ENCODE measurements around the gene MYO9B. TPM values are rescaled to one million over a fixed set of nuclear protein-coding genes. Genes with fewer than 3 reads are reported as not detected.
"Not testable (repeated sequence)": the region's sequence is repeated elsewhere in the genome, so short reads cannot be mapped to it uniquely, and the experiment has no call there.

The MYO9B gene
- polyA plus RNA-seq, 3 donors, result 5.9 to 366 (median 7.5) TPM

DNA sequence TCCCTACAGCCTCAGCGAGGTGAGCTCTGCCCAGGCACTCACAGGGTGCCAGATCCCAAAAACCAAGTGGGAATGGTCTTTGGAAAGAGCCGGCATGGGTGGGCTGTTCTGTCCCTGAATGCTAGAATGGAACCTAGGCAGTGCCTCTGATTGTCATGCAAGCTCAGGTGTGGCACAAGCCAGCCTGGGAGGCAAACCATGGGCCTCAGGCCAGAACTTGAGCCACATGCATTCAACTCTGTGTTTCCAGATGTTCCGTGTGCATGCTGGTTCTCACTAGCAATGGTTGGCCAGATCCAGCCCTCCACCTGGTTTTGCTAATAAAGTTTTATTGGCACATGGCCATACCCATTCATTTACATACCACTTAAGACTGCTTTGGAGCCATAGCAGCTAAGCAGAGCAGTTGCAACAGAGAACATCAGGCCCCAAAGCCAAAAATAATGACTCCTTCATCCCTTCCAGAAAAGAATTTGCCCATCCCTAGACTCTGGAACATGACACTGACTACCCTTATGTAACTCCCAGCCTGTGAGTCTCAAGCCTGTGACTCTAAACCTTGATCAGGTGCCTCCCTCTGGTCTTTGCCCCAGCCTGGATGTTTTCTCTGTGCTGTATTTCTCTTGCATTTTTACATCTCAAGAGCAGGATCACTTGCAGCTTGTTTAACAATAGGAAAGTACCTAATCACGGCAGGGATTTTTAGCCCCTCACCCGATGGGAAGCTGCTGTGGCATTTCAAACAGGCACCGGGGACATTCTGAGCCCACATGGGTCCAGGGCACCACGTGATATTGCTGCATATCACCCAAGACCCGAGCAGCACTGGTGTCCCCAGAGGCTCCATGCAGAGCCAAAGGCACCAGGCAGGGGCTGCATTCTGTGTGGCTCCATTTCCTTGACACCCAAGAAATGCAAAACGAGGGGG, 84.2 kb downstream of the MYO9B start:
- no peak overlapping the region for H3K4me3 Mint-ChIP-seq
- H3K79me2 ChIP-seq (ENCODE audit: insufficient read depth, low read length), result peaks cover 9% of the 10 kb centered on the region
- H2AFZ ChIP-seq (ENCODE audit: insufficient read depth, low read depth, low read length, poor library complexity, severe bottlenecking), result no peak overlapping the region
- peaks cover 74 to 94% of the 10 kb centered on the region in 2 donors for H3K36me3 Mint-ChIP-seq
- no peak overlapping the region for H3K9ac ChIP-seq (ENCODE audit: insufficient read depth, low read length, poor library complexity, severe bottlenecking)
- no peak overlapping the region for H3K4me3 ChIP-seq (replicated peaks in 1 of 3; ENCODE audit: low read depth in 2 of 3, low read length in 3 of 3)
- H3K4me1 ChIP-seq (ENCODE audit: control insufficient read depth in 1 of 2, insufficient read depth in 2 of 2, low read length in 2 of 2), result peaks cover 15 to 17% of the 10 kb centered on the region in 2 donors
- H3K27me3 Mint-ChIP-seq (ENCODE audit: low read depth in 3 of 3), result peaks cover 0 to 2% (median 0%) of the 10 kb centered on the region in 3 donors
- peaks cover 21% of the 10 kb centered on the region for H3K4me1 Mint-ChIP-seq
- peaks cover 82 to 91% of the 10 kb centered on the region in 2 donors for H3K36me3 ChIP-seq (replicated peaks in 1 of 2; ENCODE audit: control insufficient read depth in 1 of 2, insufficient read depth in 2 of 2, low read length in 2 of 2)
- H3K27ac Mint-ChIP-seq, result peak overlapping the region in 5 of 7 donors; percentile 42 to 82 (median 56)
- H3K4me2 ChIP-seq (replicated peaks; ENCODE audit: extremely low read depth, low read length, poor library complexity, severe bottlenecking), result no peak overlapping the region
- H3K27ac ChIP-seq (ENCODE audit: low read depth in 1 of 2, low read length in 2 of 2), result peak overlapping the region in 1 of 2 donors; percentile 67
- DNase-seq, result no peak
- whole genome bisulfite sequencing (ENCODE audit: insufficient coverage), result 96% methylated on average over 7 of the region's 9 CpGs
- H3K27me3 ChIP-seq (ENCODE audit: control insufficient read depth in 2 of 2, insufficient read depth in 2 of 2, low read length in 2 of 2), result no peaks in the 10 kb centered on the region
- H3K9me3 Mint-ChIP-seq, result peaks cover 2 to 13% (median 6%) of the 10 kb centered on the region in 7 donors
- intact Hi-C loops (cut with micrococcal nuclease), result loop anchor here in 1 of 2 donors (5.0 kb wide), 1 partner anchor 82 kb away; the partner anchor contains the start of genes HAUS8 and MYO9B
- TF ChIP-seq, protein P1, sequence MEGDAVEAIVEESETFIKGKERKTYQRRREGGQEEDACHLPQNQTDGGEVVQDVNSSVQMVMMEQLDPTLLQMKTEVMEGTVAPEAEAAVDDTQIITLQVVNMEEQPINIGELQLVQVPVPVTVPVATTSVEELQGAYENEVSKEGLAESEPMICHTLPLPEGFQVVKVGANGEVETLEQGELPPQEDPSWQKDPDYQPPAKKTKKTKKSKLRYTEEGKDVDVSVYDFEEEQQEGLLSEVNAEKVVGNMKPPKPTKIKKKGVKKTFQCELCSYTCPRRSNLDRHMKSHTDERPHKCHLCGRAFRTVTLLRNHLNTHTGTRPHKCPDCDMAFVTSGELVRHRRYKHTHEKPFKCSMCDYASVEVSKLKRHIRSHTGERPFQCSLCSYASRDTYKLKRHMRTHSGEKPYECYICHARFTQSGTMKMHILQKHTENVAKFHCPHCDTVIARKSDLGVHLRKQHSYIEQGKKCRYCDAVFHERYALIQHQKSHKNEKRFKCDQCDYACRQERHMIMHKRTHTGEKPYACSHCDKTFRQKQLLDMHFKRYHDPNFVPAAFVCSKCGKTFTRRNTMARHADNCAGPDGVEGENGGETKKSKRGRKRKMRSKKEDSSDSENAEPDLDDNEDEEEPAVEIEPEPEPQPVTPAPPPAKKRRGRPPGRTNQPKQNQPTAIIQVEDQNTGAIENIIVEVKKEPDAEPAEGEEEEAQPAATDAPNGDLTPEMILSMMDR (IDR thresholded peaks at IDR 0.05), result no peak
- no peaks in the 10 kb centered on the region for H4K20me1 ChIP-seq (ENCODE audit: insufficient read depth, low read length)
- H3K9me3 ChIP-seq (replicated peaks in 1 of 2; ENCODE audit: control insufficient read depth in 1 of 2, insufficient read depth in 1 of 2, low read length in 2 of 2), result peaks cover 0 to 4% of the 10 kb centered on the region in 2 donors

DNA sequence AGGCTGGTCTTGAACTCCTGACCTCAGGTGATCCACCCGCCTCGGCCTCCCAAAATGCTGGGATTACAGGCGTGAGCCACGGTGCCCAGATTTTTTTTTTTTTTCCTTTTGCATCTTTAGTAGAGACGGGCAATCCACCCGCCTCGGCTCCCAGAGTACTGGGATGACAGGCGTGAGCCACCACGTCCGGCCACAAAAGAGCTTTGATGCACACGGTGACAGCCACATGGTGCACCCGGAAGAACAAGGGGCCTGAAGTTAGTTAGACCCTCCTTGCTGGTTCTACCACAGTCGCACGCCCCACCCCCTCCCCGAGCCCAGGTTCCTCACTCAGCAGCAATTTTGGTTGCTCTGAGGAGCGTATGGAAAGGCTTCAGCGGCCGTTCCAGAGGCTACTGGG, 85.3 kb downstream of the MYO9B start:
- Mint-ChIP-seq H3K27ac (peak overlapping the region in 2 of 7 donors; percentile 1 to 64), H3K4me3 (no peak overlapping the region), H3K9me3 (peaks cover 2 to 13% (median 6%) of the 10 kb centered on the region in 7 donors), H3K36me3 (peaks cover 75 to 95% of the 10 kb centered on the region in 2 donors), H3K27me3 (ENCODE audit: low read depth in 3 of 3) (peaks cover 0 to 2% (median 0%) of the 10 kb centered on the region in 3 donors), H3K4me1 (peaks cover 20% of the 10 kb centered on the region)
- Histone ChIP-seq H2AFZ (ENCODE audit: insufficient read depth, low read depth, low read length, poor library complexity, severe bottlenecking) (no peak overlapping the region), H3K27me3 (ENCODE audit: control insufficient read depth in 2 of 2, insufficient read depth in 2 of 2, low read length in 2 of 2) (no peaks in the 10 kb centered on the region), H3K36me3 (replicated peaks in 1 of 2; ENCODE audit: control insufficient read depth in 1 of 2, insufficient read depth in 2 of 2, low read length in 2 of 2) (peaks cover 82 to 91% of the 10 kb centered on the region in 2 donors), H3K27ac (ENCODE audit: low read depth in 1 of 2, low read length in 2 of 2) (no peak overlapping the region), H3K4me1 (ENCODE audit: control insufficient read depth in 1 of 2, insufficient read depth in 2 of 2, low read length in 2 of 2) (peaks cover 15 to 17% of the 10 kb centered on the region in 2 donors), H3K4me3 (replicated peaks in 1 of 3; ENCODE audit: low read depth in 2 of 3, low read length in 3 of 3) (no peak overlapping the region), H3K9ac (ENCODE audit: insufficient read depth, low read length, poor library complexity, severe bottlenecking) (no peak overlapping the region), H3K9me3 (replicated peaks in 1 of 2; ENCODE audit: control insufficient read depth in 1 of 2, insufficient read depth in 1 of 2, low read length in 2 of 2) (peaks cover 0 to 4% of the 10 kb centered on the region in 2 donors), H4K20me1 (ENCODE audit: insufficient read depth, low read length) (peaks cover 6% of the 10 kb centered on the region), H3K4me2 (replicated peaks; ENCODE audit: extremely low read depth, low read length, poor library complexity, severe bottlenecking) (no peak overlapping the region), H3K79me2 (ENCODE audit: insufficient read depth, low read length) (peaks cover 9% of the 10 kb centered on the region)
- 97% methylated on average over 17 of the region's 18 CpGs for WGBS (ENCODE audit: insufficient coverage)
- DNase-seq, result no peak
- TF ChIP-seq, protein P1 (IDR thresholded peaks at IDR 0.05), result no peak
- intact Hi-C loops (cut with micrococcal nuclease), result no loop called here

DNA sequence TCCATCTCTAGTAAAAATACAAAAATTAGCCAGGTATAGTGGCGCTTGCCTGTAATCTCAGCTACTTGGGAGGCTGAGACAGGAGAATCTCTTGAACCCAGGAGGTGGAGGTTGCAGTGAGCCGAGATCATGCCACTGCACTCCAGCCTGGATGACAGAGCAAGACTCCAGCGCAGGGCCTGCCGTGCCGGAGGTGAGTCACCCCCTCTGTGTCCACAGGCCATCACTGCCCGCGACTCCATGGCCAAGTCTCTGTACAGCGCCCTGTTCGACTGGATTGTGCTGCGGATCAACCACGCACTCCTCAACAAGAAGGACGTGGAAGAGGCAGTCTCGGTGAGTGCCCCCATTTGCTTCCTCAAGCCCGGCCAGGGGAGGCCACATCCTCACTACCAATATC, 86.6 kb downstream of the MYO9B start:
- H3K9me3 ChIP-seq (replicated peaks in 1 of 2; ENCODE audit: control insufficient read depth in 1 of 2, insufficient read depth in 1 of 2, low read length in 2 of 2); H3K27me3 Mint-ChIP-seq (ENCODE audit: low read depth in 3 of 3); H3K4me3 ChIP-seq (replicated peaks in 1 of 3; ENCODE audit: low read depth in 2 of 3, low read length in 3 of 3); H3K4me2 ChIP-seq (replicated peaks; ENCODE audit: extremely low read depth, low read length, poor library complexity, severe bottlenecking); H3K79me2 ChIP-seq (ENCODE audit: insufficient read depth, low read length); H3K4me1 Mint-ChIP-seq; DNase-seq; H2AFZ ChIP-seq (ENCODE audit: insufficient read depth, low read depth, low read length, poor library complexity, severe bottlenecking); H3K27ac ChIP-seq (ENCODE audit: low read depth in 1 of 2, low read length in 2 of 2); H3K4me3 Mint-ChIP-seq; H3K9ac ChIP-seq (ENCODE audit: insufficient read depth, low read length, poor library complexity, severe bottlenecking); H3K27me3 ChIP-seq (ENCODE audit: control insufficient read depth in 2 of 2, insufficient read depth in 2 of 2, low read length in 2 of 2); H3K4me1 ChIP-seq (ENCODE audit: control insufficient read depth in 1 of 2, insufficient read depth in 2 of 2, low read length in 2 of 2); intact Hi-C loops (cut with micrococcal nuclease): not testable (repeated sequence)
- Histone ChIP-seq H4K20me1 (ENCODE audit: insufficient read depth, low read length) (peaks cover 11% of the 10 kb centered on the region), H3K36me3 (replicated peaks in 1 of 2; ENCODE audit: control insufficient read depth in 1 of 2, insufficient read depth in 2 of 2, low read length in 2 of 2) (peaks cover 88 to 95% of the 10 kb centered on the region in 2 donors)
- peaks cover 2 to 13% (median 6%) of the 10 kb centered on the region in 7 donors for H3K9me3 Mint-ChIP-seq
- peaks cover 75 to 96% of the 10 kb centered on the region in 2 donors for H3K36me3 Mint-ChIP-seq
- H3K27ac Mint-ChIP-seq, result peak overlapping the region in 4 of 7 donors; percentile 19 to 71 (median 42)
- over 99% methylated on average over 14 of the region's 14 CpGs for WGBS (ENCODE audit: insufficient coverage)

All from CD14-positive monocyte (primary cell).